Choroid plexus epithelial cell (primary cell): Measurements from ENCODE around the gene HECTD2.
A peak's percentile ranks its signal among the peaks of the same experiment; 100 is the strongest.

Experiments
- DNase-seq: peaks from one replicate; pipeline ENCODE4 v3.0.0-alpha.2; 2010; ENCODE audit warnings: low read depth
- H3K4me3 ChIP-seq: 2 replicates; pipeline ENCODE4 v1.5.1; 2011; ENCODE audit warnings: low read depth, mild to moderate bottlenecking, control low read depth, low read length, moderate library complexity
- CTCF ChIP-seq: conservative IDR thresholded peaks from 2 replicates; pipeline ENCODE4 v1.5.1; 2011; ENCODE audit warnings: low read depth, mild to moderate bottlenecking, control low read depth, inconsistent platforms, low read length, moderate library complexity

HECTD2 gene

GRCh38 chr10:91472911-91473310 is 62.8 kb downstream of the HECTD2 start:
- DNase-seq: no peak
- TF ChIP-seq CTCF: no peak
- H3K4me3 ChIP-seq: no peak overlapping the region

- no peak for DNase-seq
- H3K4me3 ChIP-seq: no peak overlapping the region
- TF ChIP-seq CTCF: no peak
Observed at GRCh38 chr10:91474009-91474408, 63.9 kb downstream of the HECTD2 start.

GRCh38 chr10:91477236-91477635 is 67.1 kb downstream of the HECTD2 start:
- DNase-seq: no peak
- no peak overlapping the region for H3K4me3 ChIP-seq
- no peak for TF ChIP-seq CTCF

- TF ChIP-seq CTCF: no peak
- no peak for DNase-seq
Observed at GRCh38 chr10:91479583-91479982, 69.4 kb downstream of the HECTD2 start.

GRCh38 chr10:91487911-91488582 is 77.9 kb downstream of the HECTD2 start:
- no peak for TF ChIP-seq CTCF
- no peak for DNase-seq
- no peak overlapping the region for H3K4me3 ChIP-seq

More at GRCh38 chr10:91479583-91479982, 69.4 kb downstream of the HECTD2 start:
- H3K4me3 ChIP-seq: no peak overlapping the region

- peak; percentile 74 for DNase-seq
- TF ChIP-seq CTCF: no peak
- no peak overlapping the region for H3K4me3 ChIP-seq
Observed at GRCh38 chr10:91493313-91493712, 83.2 kb downstream of the HECTD2 start.

- DNase-seq: no peak
- no peak overlapping the region for H3K4me3 ChIP-seq
- TF ChIP-seq CTCF: no peak
Observed at GRCh38 chr10:91495402-91495801, 85.3 kb downstream of the HECTD2 start.
